ENCODE results near the gene MACROH2A1.

MACROH2A1 gene

DNA sequence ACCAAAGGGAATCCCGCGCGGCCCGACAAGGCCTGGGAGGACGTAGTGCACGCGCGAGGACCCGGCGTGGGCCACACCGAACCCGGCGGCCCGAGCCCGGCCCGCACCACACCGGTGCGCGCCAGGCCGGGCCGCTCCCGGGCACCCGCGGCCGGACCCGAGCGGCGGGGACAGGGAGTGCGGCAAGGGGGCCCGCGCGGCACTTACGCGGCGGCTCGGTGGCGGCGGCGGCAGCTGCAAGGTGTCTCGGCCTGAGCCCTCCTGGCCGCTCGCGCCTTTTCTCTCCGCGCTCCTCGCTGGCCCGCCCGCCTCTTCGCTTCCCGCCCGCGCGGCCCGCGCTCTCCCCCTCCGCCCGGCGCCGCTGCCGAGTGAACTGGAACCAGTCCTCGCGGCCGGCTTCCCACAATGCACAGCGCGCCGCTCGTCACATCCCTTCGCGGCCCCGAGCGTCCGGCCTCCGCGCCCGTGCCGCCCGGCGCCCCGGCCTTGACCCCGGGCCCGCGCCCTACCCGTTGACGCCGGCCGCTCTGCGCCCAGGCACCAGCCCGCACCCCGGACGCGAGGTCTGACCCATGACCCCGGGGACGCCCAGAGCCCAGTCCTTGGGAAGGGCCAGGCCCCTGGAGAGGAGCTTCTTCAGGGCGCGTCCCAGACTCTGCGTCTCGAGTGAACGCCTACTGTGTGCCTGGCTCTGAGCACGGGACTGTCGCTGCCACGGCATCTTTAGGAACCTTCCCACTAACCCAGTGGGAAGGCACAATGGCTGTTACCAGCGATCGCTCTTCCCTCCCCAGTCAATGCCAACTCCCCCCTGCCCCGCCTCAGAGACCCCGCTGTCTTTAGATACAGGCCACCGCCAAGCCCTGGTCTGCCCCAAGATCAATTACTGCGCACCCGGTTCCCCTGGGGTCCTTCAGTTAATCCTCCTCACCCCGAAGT, at the start of gene MACROH2A1:
Gene MACROH2A1 (minus strand): TSS at position 377 of the 939 bp plus-strand sequence. CDS start 10,138 bp downstream, outside the sequence.
- no peak for DNase-seq (ENCODE audit: low read depth)
- H3K4me3 ChIP-seq (ENCODE audit: control insufficient read depth, low read depth, low read length), result peak within 1 kb of the TSS; percentile 77
- TF ChIP-seq, protein P1, sequence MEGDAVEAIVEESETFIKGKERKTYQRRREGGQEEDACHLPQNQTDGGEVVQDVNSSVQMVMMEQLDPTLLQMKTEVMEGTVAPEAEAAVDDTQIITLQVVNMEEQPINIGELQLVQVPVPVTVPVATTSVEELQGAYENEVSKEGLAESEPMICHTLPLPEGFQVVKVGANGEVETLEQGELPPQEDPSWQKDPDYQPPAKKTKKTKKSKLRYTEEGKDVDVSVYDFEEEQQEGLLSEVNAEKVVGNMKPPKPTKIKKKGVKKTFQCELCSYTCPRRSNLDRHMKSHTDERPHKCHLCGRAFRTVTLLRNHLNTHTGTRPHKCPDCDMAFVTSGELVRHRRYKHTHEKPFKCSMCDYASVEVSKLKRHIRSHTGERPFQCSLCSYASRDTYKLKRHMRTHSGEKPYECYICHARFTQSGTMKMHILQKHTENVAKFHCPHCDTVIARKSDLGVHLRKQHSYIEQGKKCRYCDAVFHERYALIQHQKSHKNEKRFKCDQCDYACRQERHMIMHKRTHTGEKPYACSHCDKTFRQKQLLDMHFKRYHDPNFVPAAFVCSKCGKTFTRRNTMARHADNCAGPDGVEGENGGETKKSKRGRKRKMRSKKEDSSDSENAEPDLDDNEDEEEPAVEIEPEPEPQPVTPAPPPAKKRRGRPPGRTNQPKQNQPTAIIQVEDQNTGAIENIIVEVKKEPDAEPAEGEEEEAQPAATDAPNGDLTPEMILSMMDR (IDR thresholded peaks at IDR 0.05; ENCODE audit: control insufficient read depth, insufficient read depth, low read depth, low read length, missing control alignments), result no peak

DNA sequence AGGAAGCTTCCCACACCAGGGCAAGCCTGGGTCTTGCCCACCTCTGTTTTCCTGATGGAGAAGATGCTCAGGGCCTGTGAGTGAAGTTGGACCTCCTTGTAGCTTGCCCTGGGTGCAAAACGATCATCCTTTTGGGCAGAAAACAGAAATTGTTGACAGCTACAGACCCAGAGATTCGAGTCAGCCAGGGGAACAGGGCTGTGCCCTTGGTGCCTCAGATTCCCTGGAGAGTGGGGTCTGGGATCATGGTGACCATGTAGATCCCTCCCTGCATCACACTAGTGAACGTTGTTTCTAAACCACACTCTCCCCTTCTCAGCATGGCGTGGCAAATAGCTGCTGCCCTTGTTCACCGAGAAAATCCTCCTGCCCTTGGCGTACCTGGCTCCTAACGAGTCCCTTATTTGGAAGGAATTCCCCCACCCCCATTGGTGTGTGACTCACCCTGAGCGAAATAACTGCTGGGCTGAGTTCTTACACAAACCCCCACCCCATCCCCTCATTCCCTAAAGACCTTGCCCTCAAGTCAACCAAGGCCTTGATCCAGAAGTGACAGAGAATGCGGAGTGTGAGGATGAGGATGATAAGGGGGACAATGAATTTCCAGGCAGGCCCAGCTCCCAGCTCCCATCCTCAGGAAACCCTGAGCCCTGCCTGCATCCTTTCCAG, 49.2 kb upstream of the MACROH2A1 start:
- H3K4me3 ChIP-seq (ENCODE audit: control insufficient read depth, low read depth, low read length), result no peak overlapping the region
- no peak for DNase-seq (ENCODE audit: low read depth)
- TF ChIP-seq, protein P1 (IDR thresholded peaks at IDR 0.05; ENCODE audit: control insufficient read depth, insufficient read depth, low read depth, low read length, missing control alignments), result no peak

GRCh38 chr5:135447298-135447929, 48.4 kb upstream of the MACROH2A1 start, which contains the start of gene DCANP1:
DCANP1 (minus strand) TSS chr5:135447348; CDS start chr5:135447108, 240 bp downstream.
- no peak for DNase-seq (ENCODE audit: low read depth)
- TF ChIP-seq, protein P1 (IDR thresholded peaks at IDR 0.05; ENCODE audit: control insufficient read depth, insufficient read depth, low read depth, low read length, missing control alignments), result no peak
- no peak within 1 kb of the TSS for H3K4me3 ChIP-seq (ENCODE audit: control insufficient read depth, low read depth, low read length)

DNA sequence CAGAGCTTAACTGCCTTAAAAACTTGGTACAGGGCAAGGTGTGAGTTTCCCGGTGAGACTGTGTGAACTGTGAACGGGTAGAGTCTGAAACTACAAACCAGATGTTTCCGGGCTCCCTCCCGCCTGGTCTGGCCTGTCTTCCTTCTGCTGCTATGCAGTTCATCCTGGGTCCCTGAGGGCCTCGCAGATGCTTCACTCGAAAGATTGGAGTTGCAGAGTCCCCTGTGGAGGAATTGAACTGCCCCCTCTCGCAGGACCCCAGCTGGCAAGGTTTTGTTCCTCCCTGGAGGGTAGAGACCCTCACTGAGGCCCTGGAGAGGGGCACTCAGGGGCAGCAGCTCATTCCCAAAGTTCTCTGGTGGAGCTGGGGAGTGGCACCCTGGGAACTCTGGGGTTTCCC, 47.6 kb upstream of the MACROH2A1 start:
- no peak for DNase-seq (ENCODE audit: low read depth)
- no peak overlapping the region for H3K4me3 ChIP-seq (ENCODE audit: control insufficient read depth, low read depth, low read length)
- TF ChIP-seq, protein P1 (IDR thresholded peaks at IDR 0.05; ENCODE audit: control insufficient read depth, insufficient read depth, low read depth, low read length, missing control alignments), result no peak

GRCh38 chr5:135446206-135446605, 47.2 kb upstream of the MACROH2A1 start:
- no peak for DNase-seq (ENCODE audit: low read depth)
- no peak overlapping the region for H3K4me3 ChIP-seq (ENCODE audit: control insufficient read depth, low read depth, low read length)
- TF ChIP-seq, protein P1 (IDR thresholded peaks at IDR 0.05; ENCODE audit: control insufficient read depth, insufficient read depth, low read depth, low read length, missing control alignments), result no peak

DNA sequence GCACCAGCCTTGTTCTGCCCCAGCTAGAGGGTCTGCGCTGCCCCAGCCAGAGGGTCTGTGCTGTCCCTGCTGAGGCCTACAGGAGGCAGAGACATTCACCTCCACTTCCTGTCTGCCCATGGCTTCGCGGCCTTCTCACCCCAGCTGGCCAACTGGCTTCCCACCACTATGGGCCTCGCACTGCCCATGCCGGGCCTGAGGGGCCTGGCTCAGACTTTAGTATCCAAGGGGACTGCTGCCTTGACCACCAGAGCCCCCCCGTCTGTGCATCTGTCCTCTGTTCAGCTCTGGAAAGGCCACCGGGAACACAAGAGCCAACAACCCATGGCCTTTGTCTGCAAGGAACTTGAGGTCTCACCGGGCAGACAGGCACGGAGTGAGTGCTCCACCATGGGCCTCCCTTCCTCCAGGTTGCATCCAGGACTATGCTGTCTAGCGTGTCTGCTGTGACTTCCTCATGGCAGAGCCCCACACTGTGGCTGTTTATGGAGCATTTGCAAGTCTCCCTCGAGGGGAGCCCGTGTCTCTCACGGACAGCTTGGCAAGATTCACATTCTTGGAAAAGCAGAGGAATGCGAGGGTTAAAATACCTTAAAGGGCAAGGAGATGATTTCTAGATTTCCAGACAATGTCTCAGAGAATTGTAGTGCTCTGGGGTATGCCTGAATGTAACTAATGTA, 46.4 kb upstream of the MACROH2A1 start:
- no peak overlapping the region for H3K4me3 ChIP-seq (ENCODE audit: control insufficient read depth, low read depth, low read length)
- TF ChIP-seq, protein P1 (IDR thresholded peaks at IDR 0.05; ENCODE audit: control insufficient read depth, insufficient read depth, low read depth, low read length, missing control alignments), result no peak
- no peak for DNase-seq (ENCODE audit: low read depth)

Data from AG09309 (cell line).